A673 (cell line): ENCODE measurements around the gene IL4R.
"Not testable (repeated sequence)": the region's sequence is repeated elsewhere in the genome, so short reads cannot be mapped to it uniquely, and the experiment has no call there.

Experiments used
- EZH2 ChIP-seq: fragments of 200-600 bp; sonication (generic); IDR thresholded peaks from 2 replicates; pipeline ENCODE4 v1.6.1; 2017; ENCODE audit warnings: borderline replicate concordance, low read depth, mild to moderate bottlenecking, mixed read lengths, antibody characterized with exemption, low read length; ENCODE audit not compliant: poor library complexity, severe bottlenecking
- TF ChIP-seq, protein P1 (sequence below): fragments of 300-800, 200-600 bp; sonication (generic); conservative IDR thresholded peaks from 2 replicates; pipeline ENCODE4 v1.5.1; 2017; ENCODE audit warnings: low read depth, mild to moderate bottlenecking, antibody characterized with exemption, low read length, moderate library complexity, mixed read lengths

DNA sequence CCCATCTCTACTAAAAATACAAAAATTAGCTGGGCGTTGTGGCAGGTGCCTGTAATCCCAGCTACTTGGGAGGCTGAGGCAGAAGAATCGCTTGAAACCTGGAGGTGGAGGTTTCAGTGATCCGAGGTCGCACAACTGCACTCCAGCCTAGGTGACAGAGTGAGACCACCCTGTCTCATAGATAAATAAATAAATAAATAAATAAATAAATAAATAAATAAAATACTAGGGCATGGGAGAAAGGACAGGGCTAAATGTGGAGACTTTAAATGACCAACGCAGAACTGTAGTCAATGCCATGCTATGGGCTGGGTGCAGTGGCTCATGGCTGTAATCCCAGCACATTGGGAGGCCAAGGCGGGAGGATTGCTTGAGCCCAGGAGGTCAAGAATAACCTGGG is 25.5 kb upstream of the IL4R start:
- TF ChIP-seq, protein P1, sequence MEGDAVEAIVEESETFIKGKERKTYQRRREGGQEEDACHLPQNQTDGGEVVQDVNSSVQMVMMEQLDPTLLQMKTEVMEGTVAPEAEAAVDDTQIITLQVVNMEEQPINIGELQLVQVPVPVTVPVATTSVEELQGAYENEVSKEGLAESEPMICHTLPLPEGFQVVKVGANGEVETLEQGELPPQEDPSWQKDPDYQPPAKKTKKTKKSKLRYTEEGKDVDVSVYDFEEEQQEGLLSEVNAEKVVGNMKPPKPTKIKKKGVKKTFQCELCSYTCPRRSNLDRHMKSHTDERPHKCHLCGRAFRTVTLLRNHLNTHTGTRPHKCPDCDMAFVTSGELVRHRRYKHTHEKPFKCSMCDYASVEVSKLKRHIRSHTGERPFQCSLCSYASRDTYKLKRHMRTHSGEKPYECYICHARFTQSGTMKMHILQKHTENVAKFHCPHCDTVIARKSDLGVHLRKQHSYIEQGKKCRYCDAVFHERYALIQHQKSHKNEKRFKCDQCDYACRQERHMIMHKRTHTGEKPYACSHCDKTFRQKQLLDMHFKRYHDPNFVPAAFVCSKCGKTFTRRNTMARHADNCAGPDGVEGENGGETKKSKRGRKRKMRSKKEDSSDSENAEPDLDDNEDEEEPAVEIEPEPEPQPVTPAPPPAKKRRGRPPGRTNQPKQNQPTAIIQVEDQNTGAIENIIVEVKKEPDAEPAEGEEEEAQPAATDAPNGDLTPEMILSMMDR: not testable (repeated sequence)
- TF ChIP-seq EZH2: not testable (repeated sequence)
